ENCODE data around the gene SUSD6.
"Not testable (repeated sequence)": the region's sequence is repeated elsewhere in the genome, so short reads cannot be mapped to it uniquely, and the experiment has no call there.

GRCh38 chr14:69731919-69732598 lies 120.7 kb downstream of the SUSD6 start:
- not testable (repeated sequence) for TF ChIP-seq EZH2 (IDR thresholded peaks at IDR 0.05); POLR2AphosphoS5 (IDR thresholded peaks at IDR 0.05; ENCODE audit: borderline replicate concordance, low read depth, low read length)
